Skeletal muscle cell (primary cell): ENCODE measurements around the gene SUOX.

Experiments
- DNase-seq: peaks from one replicate; pipeline ENCODE4 v3.0.0-alpha.2; 2010; ENCODE audit warnings: low read depth
- H3K4me3 ChIP-seq: 2 replicates; pipeline ENCODE4 v1.5.1; 2011; ENCODE audit warnings: low read depth, mild to moderate bottlenecking, control low read depth, low read length, moderate library complexity

Gene SUOX

DNA sequence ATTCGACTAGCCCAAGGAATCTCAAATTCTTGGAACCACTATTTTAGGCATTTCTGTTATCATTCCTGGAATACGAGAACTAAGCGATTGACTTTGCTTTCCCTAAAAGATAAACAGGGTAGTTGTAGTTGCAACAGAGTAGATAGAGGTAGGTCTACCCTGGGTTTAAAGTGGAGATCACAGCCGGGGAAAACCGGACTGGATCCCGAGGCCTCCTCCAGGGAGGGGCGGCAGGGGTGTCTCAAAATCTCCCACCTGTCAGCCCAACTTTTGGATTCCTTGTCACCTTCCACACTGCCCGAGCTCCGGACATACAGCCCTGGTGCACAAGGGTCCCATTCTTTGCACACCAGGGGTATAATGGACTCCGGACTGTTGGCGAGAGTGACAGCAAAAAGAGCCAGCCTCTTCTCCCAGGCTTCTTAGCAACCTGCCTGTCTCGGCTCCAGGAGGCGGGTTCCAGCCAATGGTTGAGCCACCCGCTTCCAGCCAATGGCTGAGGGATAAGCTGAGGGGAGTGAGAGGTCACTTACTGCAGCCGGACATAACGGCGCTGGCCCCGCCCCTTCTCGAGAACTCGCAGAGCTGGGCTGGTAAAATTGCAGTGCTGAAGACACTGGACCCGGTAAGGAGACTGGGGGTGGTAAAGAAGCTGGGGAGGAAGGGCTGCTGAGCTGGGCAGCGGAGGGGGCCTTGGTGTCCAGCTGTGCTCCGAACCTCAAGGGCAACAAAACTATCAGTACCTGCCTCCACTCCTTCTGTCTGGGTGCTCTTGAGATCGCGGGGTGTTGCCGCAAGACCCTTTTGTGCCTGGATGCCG lies at the start of gene SUOX:
SUOX (plus strand) TSS at position 562 of the 820 bp plus-strand sequence. CDS start 4,946 bp downstream, outside the sequence.
- peak; percentile 92 for DNase-seq
- H3K4me3 ChIP-seq: peak within 1 kb of the TSS; percentile 72

DNA sequence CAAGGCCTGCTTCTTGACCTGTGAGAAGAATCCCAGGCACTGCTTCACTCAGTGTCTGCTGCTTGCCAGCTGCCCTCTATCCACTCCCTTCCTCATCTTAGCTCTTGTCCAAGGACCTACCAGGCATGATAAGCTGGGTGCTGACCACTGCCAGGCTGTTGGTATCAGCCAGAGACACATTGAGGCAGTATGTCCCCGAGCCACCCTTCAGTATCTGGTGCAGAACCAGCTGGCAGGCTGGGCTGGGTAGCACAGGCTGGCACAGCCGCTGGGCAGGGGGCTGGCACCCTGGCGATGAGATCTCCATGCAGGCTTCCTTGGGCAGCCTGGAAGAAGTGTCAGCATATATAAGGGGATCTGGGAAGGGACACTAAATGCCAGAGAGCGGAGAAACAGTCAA lies 41.7 kb upstream of the SUOX start:
- H3K4me3 ChIP-seq: no peak overlapping the region
- DNase-seq: no peak

DNA sequence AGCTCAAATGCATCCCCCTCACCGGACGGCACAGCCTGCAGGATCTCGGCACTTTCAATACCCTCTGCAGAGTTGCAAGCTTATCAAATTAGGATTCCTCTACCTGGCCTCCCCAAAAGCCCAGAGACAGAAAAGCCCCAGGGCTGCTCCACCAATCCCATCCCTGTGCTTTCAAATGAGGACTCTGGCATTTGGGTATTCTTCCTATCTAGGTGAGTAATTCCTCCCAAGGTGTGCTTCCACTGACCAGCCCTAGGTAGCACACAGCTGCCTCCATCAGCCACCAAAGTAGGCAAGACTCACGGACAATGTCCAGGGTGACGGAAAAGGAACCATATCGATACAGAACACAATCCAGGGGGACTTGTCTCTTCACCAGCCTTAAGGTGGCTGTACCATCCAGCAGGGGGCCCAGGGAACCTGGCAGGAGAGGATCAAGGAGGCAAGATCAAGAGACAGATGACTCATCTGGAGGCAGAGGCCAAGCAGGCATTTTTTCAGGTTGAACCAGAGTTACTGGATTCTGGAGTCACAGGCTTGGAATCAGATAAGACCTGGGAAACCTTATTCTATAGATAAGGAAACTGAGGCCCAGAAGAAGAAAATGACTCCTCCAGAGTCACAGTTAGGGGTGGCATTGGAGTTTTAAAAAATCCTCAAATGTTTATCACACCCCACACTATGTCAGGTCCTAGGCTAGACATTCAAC lies 41.1 kb upstream of the SUOX start:
- no peak overlapping the region for H3K4me3 ChIP-seq
- DNase-seq: no peak

DNA sequence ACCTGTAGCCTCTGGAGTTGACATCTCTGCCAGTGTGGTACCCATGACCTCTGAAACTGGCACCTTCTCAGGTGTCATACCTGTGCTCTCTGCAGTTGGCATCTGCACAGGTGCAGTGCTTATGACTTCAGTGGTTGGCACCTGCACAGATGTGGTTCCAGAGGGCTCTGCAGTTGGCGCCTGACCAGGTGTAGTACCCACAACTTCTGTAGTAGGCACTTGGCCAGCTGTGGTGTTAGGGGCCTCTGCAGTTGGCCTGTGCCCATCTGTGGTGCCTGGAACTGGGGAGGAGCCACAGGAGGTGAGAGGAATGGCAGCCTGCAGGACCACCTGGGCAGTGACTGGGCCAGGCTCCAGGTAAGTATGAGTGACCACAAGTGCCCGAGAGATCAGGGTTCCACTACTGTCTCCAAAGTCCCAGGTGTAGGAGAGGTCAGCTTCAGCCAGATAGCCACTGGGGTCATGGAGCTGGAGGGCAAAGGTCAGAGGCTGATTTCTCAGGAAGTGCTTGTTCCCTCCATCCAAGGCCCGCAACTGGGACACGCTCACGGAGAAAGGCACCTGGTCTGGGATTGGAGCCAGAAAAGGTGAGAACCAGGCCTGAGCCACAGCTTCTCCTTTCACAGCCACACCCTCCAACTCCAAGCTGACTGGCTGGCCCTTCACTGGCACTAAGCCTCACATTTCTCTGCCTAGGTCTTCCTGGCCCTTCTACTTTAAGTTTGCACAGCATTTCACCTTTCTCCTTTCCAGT lies 39.8 kb upstream of the SUOX start:
- no peak overlapping the region for H3K4me3 ChIP-seq

DNA sequence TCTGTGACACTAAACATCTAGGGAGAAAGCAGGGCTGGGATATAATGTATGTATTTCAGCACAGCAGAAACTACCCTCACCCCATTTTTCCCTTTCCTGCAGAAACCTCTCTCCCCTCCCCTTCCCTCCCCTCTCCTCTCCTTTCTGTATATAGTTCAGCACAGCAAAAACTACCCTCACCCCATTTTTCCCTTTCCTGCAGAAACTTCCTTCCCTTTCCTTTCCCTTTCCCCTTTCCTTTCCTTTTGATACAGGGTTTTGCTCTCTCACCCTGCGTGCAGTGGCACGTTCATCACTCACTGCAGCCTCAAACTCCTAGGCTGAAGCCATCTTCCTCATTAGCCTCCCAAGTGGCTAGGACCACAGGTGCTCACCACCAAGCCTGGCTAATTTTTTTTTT lies 33.3 kb upstream of the SUOX start:
- DNase-seq: no peak

More for the DNA sequence above, 39.8 kb upstream of the SUOX start:
- no peak for DNase-seq

DNA sequence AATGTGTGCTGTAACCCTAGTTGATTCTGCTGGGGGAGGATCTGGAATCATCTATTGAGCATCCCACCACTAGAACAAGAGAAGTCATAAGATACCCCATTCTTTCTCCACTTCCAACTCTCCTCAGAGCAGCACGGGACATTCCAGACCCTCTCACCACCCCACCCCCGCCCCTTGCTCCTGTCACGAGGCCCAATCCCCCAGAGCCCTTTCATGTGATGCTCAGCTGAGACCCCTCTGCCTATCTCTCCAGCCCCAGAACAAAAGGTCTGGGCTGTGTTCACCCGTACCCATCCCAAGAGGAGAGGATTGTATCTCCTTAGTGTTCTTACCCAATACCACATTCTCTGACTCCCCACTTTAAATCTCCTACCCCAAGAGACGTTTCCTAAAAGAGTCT lies 31.8 kb upstream of the SUOX start:
- DNase-seq: no peak
- H3K4me3 ChIP-seq: no peak overlapping the region

More for the DNA sequence above, 33.3 kb upstream of the SUOX start:
- no peak overlapping the region for H3K4me3 ChIP-seq

DNA sequence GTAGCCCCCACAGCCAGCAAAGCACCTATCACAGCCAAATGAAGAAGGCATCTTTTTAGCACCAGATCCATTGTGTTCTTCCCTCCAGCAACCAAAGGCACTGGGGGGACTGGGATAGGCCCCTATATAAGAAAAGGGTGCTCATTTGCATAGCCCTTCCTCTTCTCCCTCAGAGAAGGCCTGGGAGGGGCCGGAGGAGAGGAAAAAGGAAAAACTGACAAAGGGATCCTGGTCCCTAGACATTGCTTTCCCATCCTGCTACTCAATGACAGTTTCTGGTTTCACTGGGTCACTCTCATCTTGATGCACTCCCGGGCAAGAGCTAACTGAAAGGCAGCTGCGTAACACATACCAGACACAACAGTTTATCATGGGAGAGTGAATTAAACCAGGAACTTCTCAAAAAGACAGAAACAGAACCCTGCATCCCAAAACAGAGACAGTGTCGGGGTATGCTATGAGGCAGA lies 31.1 kb upstream of the SUOX start, which contains the start of gene PMEL:
PMEL (minus strand) TSS at position 102 of the 467 bp plus-strand sequence; CDS start at position 71, 31 bp downstream.
- DNase-seq: no peak
- H3K4me3 ChIP-seq: peak within 1 kb of the TSS; percentile 90

DNA sequence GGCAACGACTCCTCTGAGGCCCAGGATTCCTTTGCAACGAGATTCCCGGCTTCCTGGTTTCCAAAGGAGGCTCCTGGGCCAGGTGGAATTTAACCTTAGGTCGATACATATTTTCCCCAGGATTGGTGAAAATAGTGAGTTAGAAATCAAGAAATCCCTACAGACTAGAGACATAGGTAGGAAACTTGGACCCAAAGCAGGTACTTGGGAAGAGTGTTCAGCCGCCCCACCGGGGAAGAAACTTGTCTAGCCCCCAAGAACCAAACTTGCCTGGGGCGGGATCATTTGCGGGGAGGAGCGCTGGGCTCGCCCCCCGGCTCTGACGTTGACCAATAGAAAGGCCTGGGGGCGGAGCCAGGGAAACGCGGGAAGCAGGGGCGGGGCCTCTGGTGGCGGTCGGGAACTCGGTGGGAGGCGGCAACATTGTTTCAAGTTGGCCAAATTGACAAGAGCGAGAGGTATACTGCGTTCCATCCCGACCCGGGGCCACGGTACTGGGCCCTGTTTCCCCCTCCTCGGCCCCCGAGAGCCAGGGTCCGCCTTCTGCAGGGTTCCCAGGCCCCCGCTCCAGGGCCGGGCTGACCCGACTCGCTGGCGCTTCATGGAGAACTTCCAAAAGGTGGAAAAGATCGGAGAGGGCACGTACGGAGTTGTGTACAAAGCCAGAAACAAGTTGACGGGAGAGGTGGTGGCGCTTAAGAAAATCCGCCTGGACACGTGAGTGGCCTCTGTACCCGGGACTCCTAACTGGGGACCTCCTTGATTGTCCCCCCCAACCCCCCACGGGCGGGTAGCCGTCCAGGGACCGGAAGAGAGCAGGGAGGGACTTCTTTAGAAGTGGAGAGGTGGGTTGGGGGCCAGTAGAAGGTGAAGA lies 30.4 kb upstream of the SUOX start, which contains the start of gene CDK2:
CDK2 (plus strand) TSS at position 423 of the 874 bp plus-strand sequence; CDS start at position 602, 179 bp downstream.
- DNase-seq: peak; percentile 14
- peak within 1 kb of the TSS; percentile 90 for H3K4me3 ChIP-seq

DNA sequence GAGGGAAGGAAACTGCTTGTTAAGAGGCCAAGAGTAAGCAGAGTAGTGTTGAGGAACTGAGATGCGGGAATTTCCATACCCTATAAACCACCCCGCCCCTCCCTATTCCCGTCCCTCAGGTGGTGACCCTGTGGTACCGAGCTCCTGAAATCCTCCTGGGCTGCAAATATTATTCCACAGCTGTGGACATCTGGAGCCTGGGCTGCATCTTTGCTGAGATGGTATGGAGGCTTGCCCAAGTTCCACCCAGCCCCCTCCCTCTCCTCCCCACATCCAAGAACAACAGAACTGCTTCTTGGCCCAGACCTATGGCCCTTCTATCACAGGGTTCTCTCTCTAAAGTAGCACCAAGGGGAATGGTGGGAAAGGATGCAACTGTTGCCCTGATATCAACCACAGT lies 27.7 kb upstream of the SUOX start:
- DNase-seq: no peak
- no peak overlapping the region for H3K4me3 ChIP-seq

DNA sequence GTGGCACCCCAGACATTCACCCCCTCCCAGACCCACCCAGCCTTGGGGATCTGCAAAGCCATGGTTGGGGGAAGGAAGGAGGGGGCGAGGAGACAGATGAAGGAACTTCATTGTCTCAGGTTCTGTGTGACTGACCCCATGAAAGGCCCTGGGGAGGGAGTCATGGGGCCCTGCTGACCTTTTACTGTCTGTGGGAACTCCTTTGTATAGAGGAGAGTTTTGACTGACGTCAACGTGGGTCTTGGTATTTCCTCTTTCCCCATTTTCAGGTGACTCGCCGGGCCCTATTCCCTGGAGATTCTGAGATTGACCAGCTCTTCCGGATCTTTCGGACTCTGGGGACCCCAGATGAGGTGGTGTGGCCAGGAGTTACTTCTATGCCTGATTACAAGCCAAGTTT lies 26.3 kb upstream of the SUOX start:
- no peak overlapping the region for H3K4me3 ChIP-seq
- DNase-seq: peak; percentile 65

DNA sequence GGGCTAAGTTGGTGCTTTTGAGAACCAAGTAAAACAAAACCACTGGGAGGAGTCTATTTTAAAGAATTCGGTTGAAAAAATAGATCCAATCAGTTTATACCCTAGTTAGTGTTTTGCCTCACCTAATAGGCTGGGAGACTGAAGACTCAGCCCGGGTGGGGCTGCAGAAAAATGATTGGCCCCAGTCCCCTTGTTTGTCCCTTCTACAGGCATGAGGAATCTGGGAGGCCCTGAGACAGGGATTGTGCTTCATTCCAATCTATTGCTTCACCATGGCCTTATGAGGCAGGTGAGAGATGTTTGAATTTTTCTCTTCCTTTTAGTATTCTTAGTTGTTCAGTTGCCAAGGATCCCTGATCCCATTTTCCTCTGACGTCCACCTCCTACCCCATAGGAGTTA lies 25.0 kb upstream of the SUOX start:
- H3K4me3 ChIP-seq: no peak overlapping the region
- peak; percentile 26 for DNase-seq

DNA sequence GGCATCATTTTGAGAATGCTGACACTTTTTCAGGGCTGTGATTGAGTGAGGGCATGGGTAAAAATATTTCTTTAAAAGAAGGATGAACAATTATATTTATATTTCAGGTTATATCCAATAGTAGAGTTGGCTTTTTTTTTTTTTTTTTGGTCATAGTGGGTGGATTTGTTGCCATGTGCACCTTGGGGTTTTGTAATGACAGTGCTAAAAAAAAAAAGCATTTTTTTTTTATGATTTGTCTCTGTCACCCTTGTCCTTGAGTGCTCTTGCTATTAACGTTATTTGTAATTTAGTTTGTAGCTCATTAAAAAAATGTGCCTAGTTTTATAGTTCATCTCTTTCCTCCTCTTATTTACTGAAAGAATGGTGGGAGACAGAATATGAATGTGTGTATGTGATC lies 24.6 kb upstream of the SUOX start:
- peak overlapping the region; percentile 69 for H3K4me3 ChIP-seq
- no peak for DNase-seq

DNA sequence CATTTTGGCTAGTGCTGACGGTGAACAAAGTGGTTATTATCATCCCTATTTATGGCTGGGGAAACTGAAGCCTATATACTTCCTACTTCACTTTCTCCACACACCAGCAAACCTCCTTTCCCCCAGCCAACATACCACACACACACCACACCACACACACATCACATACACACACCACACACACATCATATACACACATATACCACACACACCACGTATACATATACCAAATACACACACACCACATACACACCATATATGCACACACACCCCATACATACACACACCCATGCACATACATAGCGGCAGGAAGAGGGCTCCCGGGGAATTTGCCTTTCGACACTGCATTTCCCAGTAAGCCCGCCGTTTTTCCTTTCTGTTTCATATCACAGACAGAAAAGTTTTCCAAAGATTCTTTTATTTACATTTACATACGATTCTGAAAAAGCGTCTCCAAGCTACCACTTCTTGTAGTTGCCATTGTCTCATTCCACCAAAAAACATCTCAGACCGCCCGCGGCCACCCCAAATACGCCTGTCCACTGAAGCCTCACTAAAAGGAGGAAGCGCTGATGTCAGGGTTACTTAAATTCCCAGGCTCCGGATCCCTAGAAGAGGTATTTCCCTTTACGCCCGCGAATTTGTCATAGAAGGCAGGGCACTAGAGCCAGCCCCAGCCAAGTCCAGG lies 24.0 kb upstream of the SUOX start:
- H3K4me3 ChIP-seq: peak overlapping the region; percentile 69
- DNase-seq: peak; percentile 9

DNA sequence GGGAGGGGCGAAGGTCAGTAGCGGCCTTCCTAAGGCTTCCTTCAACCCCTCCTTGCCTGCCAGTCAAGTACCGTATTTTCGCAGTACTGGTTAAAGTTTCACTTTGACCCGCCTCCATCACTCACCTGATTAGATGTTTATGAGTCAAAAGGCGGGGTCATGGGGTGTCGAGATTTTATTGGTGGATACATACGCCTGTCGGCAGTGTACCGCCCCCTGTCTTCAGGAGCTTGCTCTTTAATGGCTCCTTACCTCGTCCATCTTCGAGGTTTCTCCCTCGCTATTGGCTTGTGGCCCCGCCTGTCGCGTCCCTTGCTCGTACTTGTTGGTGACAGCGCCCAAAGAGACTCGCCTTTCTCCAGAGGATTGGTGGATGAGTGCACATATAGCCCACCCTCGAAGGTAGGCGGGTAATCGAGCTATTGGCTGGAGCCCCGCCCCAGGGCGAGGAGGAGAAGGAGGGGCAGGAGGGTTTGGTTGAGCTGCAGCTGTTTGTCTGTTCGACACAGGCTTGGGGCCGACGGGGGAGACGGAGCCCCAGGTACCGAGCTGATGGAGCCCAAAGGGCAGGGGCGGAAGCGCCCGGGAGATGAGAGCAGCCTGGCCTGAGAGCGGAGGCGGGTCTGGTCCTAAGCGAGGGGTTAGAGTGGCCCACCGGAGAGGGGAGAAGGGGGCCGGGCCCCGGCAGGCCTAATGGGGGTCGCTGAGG lies 23.3 kb upstream of the SUOX start, which contains the start of gene RAB5B:
RAB5B (plus strand) TSS at position 480 of the 709 bp plus-strand sequence. CDS start 12,883 bp downstream, outside the sequence.
- peak within 1 kb of the TSS; percentile 95 for H3K4me3 ChIP-seq

DNA sequence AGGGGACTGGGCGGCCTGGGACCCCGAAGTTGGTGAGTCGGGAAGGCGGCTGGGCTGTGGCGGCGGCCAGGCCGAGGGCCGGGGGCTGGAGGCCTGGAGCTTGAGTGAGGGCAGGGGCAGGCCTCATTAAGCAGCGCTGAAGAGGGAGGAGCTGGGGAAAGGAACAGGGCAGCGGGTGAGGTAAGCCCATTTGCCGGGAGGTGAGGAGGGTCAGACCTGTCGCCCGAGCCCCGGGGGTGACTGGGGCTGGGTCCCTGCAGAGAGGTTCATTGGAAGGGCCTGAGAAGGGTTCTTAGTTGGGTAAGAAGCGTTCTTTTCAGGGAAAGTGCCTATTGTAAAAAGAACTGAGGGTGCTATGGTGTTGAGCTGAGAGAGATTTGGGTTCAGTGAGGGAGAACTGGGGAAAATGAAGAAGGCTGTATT lies 22.8 kb upstream of the SUOX start:
- DNase-seq: peak; percentile 17
- peak overlapping the region; percentile 95 for H3K4me3 ChIP-seq

More for the DNA sequence above, 23.3 kb upstream of the SUOX start, which contains the start of gene RAB5B:
- peak; percentile 100 for DNase-seq

DNA sequence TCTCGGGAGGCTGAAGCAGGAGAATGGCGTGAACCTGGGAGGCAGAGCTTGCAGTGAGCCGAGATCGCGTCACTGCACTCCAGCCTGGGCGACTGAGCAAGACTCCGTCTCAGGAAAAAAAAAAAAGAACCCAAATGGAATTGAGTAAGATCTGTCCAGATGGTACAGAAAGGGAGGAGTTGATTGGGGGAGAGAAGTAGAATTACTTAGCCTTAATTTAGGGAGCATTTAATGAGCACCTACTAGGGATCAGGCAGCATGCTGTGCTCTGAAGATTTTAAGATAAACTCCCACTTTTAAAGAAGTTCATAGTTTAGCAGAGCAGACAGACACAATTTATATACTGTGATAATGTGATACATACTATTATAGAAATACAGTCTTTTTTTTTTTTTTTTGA lies 18.7 kb upstream of the SUOX start:
- no peak for DNase-seq

DNA sequence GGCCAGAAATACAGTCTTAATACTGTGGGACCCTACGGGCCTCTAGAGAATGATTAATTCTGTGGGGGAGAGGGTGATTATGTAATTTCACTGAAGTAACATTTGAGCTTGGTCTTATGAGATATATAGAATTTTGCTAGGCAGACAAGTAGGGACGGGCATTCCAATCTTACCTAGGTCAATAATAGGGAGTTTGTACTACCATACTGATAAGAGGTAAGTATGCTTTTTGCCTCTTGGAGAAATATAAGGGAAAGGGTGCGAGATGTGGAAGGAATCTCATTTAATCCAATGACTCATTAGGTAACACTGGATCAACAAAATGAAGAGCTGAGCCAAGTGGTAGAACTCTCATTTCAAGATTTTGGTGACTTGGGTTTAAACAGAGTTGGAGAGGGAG lies 18.0 kb upstream of the SUOX start:
- no peak for DNase-seq
- H3K4me3 ChIP-seq: no peak overlapping the region

More for the DNA sequence above, 18.7 kb upstream of the SUOX start:
- H3K4me3 ChIP-seq: no peak overlapping the region
